ENCODE data around the gene IRF3.
A peak's percentile ranks its signal among the peaks of the same experiment; 100 is the strongest.

The IRF3 gene

DNA sequence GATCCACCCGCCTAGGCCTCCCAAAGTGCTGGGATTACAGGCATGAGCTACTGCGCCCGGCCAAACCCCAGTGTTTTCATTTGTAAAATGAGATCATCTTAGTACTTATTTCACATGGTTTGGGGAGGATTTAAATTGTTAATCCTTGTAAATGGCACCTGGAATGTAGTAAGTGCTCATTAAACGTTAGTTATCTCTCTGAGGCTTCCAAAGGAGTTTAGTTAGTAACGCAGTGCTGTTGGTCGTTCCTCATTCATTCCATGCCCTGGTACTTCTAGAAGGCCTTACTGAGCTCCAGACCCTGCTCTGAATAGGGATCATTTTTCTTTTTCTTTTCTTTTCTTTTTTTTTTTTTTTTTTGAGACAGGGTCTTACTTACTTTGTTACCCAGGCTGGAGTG, 30.5 kb upstream of the IRF3 start:
- no CpG with 5 or more reads among the region's 6 CpGs for WGBS (ENCODE audit: insufficient coverage, insufficient read length)
- H3K27ac ChIP-seq (ENCODE audit: low read length), result no peak overlapping the region
- DNase-seq (ENCODE audit: low read depth, low spot score), result no peak
- no peak overlapping the region for H3K4me3 ChIP-seq (ENCODE audit: low read length)
- H3K9me3 ChIP-seq (ENCODE audit: control insufficient read depth, insufficient read depth, low read length), result no peaks in the 10 kb centered on the region
- H3K27me3 ChIP-seq (ENCODE audit: control insufficient read depth, insufficient read depth, low read length), result no peaks in the 10 kb centered on the region
- H3K36me3 ChIP-seq (ENCODE audit: control insufficient read depth, insufficient read depth, low read length), result peaks cover 10% of the 10 kb centered on the region; the same call in 1 of the 2 replicates
- peaks cover 2% of the 10 kb centered on the region; the same call in 1 of the 2 replicates for H3K4me1 ChIP-seq (ENCODE audit: control insufficient read depth, insufficient read depth, low read length)

DNA sequence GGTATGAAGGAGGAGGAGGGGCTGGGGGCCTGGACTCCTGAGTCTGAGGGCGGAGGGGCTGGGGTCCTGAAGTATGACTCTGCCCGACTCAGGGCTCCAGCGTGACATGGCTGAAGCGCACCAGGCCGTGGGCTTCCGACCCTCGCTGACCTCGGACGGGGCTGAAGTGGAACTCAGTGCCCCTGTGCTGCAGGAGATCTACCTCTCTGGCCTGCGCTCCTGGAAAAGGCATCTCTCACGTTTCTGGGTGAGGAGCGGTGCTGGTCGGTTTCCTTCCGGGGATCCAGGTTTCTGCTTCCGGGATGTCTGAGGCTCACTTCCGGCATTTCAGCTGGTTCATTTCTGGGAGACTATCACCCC, 26.5 kb upstream of the IRF3 start:
- no peaks in the 10 kb centered on the region for H3K9me3 ChIP-seq (ENCODE audit: control insufficient read depth, insufficient read depth, low read length)
- H3K27ac ChIP-seq (ENCODE audit: low read length), result no peak overlapping the region
- peaks cover 5% of the 10 kb centered on the region for H3K4me1 ChIP-seq (ENCODE audit: control insufficient read depth, insufficient read depth, low read length)
- peaks cover 13% of the 10 kb centered on the region for H3K36me3 ChIP-seq (ENCODE audit: control insufficient read depth, insufficient read depth, low read length)
- no peak overlapping the region; the same call in 1 of the 2 replicates for H3K4me3 ChIP-seq (ENCODE audit: low read length)
- H3K27me3 ChIP-seq (ENCODE audit: control insufficient read depth, insufficient read depth, low read length), result no peaks in the 10 kb centered on the region
- no CpG with 5 or more reads among the region's 16 CpGs for WGBS (ENCODE audit: insufficient coverage, insufficient read length)
- DNase-seq (ENCODE audit: low read depth, low spot score), result no peak

DNA sequence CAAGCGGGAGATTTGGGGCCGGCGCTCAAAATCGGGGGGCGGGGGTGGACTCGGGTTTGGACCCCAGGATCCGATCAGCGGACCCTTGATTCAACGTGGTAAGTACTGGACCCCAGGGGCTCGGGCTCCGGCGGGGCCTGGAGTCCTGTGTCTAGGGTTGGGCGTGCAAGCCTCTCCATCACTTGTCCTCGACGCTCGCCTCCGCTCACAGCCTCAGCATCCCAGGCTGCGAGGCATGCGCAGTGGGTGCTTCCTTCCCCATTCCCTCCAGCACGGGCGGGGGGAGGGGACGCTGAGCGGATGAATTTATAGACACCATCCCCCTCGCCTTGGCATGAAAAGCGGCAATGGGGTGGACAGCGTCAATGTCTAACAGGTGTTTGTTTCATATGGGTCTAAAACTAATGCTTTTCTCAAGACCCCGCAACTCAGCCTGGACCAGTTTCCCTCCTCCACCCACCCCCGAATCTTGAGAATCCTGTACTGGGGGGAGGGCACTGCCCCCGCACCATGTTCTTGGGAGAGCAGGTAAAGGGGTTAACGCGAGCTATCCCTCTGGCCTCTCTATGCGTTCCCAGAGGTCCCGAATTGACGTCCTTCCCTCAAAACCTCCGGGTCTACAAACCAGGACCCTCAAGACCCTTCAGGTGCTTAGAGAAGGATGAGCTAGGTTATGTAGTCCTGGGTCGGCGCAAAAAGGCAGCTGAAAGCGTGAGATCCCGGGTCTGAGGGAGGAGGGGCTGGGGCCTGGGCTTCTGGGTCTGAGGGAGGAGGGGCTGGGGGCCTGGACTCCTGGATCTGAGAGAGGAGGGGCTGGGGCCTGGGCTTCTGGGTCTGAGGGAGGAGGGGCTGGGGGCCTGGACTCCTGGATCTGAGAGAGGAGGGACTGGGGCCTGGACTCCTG, 25.8 kb upstream of the IRF3 start:
- no peak overlapping the region for H3K27ac ChIP-seq (ENCODE audit: low read length)
- no peak for DNase-seq (ENCODE audit: low read depth, low spot score)
- H3K4me3 ChIP-seq (ENCODE audit: low read length), result peak overlapping the region; percentile 54; the same call in 1 of the 2 replicates
- H3K36me3 ChIP-seq (ENCODE audit: control insufficient read depth, insufficient read depth, low read length), result peaks cover 10% of the 10 kb centered on the region; the same call in 1 of the 2 replicates
- H3K27me3 ChIP-seq (ENCODE audit: control insufficient read depth, insufficient read depth, low read length), result no peaks in the 10 kb centered on the region
- peaks cover 5% of the 10 kb centered on the region for H3K4me1 ChIP-seq (ENCODE audit: control insufficient read depth, insufficient read depth, low read length)
- no peaks in the 10 kb centered on the region for H3K9me3 ChIP-seq (ENCODE audit: control insufficient read depth, insufficient read depth, low read length)
- WGBS (ENCODE audit: insufficient coverage, insufficient read length), result no CpG with 5 or more reads among the region's 39 CpGs

DNA sequence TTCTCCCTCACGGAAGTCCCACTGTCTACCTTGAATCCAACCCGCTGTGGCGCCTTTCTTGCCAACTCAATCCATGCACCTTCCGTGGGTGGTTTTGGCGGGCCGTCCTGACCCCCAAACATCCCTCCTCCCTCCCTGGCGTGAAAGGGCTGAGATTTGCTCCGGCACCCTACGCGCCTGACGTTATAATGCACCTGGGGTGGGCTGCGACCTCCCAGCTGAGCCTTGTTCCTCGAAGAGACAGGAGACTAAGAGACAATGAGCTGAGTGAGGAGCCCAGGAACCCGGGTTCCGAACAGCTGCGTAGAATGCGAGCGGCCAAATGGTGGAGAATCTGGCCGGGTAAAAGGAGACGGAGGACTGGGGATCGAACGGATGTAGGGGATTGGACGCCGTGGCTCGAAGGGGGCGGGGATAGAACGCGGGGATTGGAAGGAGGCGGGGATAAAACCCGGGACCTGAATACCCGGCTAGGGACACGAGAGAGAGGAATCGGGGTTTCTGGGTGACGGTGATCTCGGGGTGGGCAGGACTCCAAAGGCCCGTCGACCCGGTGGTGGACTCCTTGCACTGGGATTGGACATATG, 25.1 kb upstream of the IRF3 start, which contains the start of gene CPT1C:
Gene CPT1C, plus strand, starts transcription at position 461 of the 587 bp plus-strand sequence. CDS start 1,137 bp downstream, outside the sequence.
- Histone ChIP-seq H3K36me3 (ENCODE audit: control insufficient read depth, insufficient read depth, low read length) (peaks cover 17% of the 10 kb centered on the region), H3K9me3 (ENCODE audit: control insufficient read depth, insufficient read depth, low read length) (no peaks in the 10 kb centered on the region), H3K4me1 (ENCODE audit: control insufficient read depth, insufficient read depth, low read length) (peaks cover 5% of the 10 kb centered on the region), H3K27ac (ENCODE audit: low read length) (no peak within 1 kb of the TSS), H3K4me3 (ENCODE audit: low read length) (peak within 1 kb of the TSS; percentile 54), H3K27me3 (ENCODE audit: control insufficient read depth, insufficient read depth, low read length) (no peaks in the 10 kb centered on the region)
- no CpG with 5 or more reads among the region's 38 CpGs for whole genome bisulfite sequencing (ENCODE audit: insufficient coverage, insufficient read length)
- no peak for DNase-seq (ENCODE audit: low read depth, low spot score)

DNA sequence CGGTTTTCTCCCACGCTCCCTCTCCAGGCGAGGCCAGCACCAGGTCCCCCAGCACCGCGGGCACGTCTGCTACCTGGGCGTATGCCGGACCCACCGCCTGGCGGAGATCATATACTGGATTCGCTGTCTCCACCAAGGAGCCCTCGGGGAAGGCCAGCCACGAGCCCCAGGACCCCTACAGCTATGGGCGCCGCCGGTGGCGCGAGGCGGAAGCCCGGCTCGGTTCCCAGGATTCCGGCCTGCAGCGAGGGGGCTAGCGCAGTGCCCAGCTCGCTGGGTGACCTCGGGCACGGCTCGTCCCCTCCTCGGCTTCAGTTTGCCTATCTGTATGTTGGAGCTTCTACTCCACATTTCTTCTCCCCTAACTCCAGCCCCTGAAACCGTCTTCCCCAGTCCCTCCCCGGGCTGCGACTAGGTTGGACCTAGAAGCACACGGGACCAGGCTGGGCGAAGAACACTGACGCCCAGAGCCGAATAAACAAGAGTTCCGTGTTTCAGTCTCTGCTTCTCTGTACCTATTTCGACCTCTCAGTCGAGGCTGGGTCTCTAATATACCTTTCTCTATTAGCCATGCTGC, 24.5 kb upstream of the IRF3 start:
- Histone ChIP-seq H3K36me3 (ENCODE audit: control insufficient read depth, insufficient read depth, low read length) (peaks cover 21% of the 10 kb centered on the region), H3K27me3 (ENCODE audit: control insufficient read depth, insufficient read depth, low read length) (no peaks in the 10 kb centered on the region), H3K27ac (ENCODE audit: low read length) (no peak overlapping the region), H3K9me3 (ENCODE audit: control insufficient read depth, insufficient read depth, low read length) (no peaks in the 10 kb centered on the region), H3K4me3 (ENCODE audit: low read length) (peak overlapping the region; percentile 54), H3K4me1 (ENCODE audit: control insufficient read depth, insufficient read depth, low read length) (peaks cover 5% of the 10 kb centered on the region)
- WGBS (ENCODE audit: insufficient coverage, insufficient read length), result no CpG with 5 or more reads among the region's 39 CpGs
- DNase-seq (ENCODE audit: low read depth, low spot score), result no peak

DNA sequence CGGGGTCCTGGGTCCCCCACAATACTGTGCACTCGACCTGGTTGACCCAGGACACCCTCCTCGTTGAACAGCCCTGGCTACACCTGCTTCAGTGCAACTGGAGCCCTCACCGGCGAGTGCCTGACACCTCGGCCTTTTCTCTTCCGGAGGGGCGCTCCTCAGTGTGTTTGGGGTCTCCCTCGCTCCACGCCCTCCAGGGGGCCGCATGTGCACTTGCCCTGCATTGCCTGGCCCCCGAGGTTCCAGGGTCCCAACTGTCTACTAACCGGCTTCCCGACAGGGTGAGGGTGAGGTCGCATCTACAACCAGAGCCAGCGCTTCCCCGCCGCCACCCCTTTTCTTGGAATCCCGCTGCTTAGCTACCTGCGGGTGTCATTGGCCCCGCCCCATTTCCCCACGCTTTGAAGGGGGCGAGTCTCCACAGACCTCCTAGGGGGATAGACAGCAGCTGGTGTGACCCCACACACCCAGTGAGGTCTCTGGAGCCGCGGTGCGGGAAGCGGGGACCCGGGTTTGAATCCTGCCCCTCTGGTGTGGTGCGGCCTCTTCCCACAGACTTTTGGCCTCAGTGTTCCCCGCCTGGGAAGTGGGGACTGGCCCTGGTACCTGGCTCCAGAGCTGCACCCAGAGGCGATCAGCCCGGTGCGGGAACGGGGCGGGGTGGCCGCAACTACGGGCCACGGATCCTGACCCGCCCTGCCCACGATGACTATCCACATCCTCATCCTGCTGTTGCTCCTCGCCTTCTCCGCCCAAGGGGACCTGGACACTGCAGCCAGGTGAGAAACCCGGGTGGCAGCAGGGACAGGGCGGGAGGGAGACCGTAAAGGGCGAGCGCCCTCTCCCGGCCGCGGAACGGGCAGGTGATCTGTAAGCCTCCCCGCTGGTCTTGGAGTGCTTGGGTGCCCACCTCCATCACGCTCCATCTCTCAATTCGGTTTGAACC, 23.7 kb upstream of the IRF3 start, which contains the start of gene ADM5:
Gene ADM5, plus strand, starts transcription at position 462 of the 946 bp plus-strand sequence. Its CDS starts 244 bp downstream, at position 706.
- Histone ChIP-seq H3K36me3 (ENCODE audit: control insufficient read depth, insufficient read depth, low read length) (peaks cover 29% of the 10 kb centered on the region), H3K27ac (ENCODE audit: low read length) (no peak within 1 kb of the TSS)

DNA sequence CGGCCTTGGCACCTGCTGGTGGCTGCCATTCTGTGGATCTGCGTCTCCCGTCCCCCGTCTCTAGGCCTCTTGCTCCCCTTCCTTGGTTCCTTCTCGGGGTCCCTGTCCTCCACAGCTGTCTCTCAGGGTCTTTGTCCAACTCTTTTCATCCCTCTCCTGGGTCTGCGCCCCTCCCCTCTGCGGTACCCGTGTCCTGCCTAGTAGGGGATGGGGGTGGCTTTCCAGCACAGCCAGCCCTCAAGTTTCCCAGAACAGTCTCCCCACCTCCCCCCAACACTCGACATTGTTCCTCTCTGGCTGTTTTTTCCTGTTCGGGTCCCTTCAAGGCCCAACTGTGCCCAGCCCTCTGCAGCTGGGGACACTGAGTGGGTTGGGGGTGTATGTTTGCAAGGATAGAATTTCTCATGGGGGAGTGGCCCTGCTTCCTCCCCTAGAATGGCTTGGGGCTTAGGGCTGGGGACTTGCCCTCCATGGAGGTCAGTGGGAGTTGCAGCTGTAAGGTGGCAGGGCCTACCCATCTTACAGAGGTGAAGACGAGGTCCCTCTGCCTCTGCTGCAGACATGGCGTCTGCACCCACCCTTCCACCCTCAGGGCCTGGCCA, 23.0 kb upstream of the IRF3 start:
- Histone ChIP-seq H3K9me3 (ENCODE audit: control insufficient read depth, insufficient read depth, low read length) (no peaks in the 10 kb centered on the region), H3K36me3 (ENCODE audit: control insufficient read depth, insufficient read depth, low read length) (peaks cover 35% of the 10 kb centered on the region), H3K27me3 (ENCODE audit: control insufficient read depth, insufficient read depth, low read length) (no peaks in the 10 kb centered on the region), H3K4me3 (ENCODE audit: low read length) (no peak overlapping the region), H3K27ac (ENCODE audit: low read length) (no peak overlapping the region), H3K4me1 (ENCODE audit: control insufficient read depth, insufficient read depth, low read length) (peaks cover 5% of the 10 kb centered on the region)
- WGBS (ENCODE audit: insufficient coverage, insufficient read length), result no CpG with 5 or more reads among the region's 12 CpGs
- no peak for DNase-seq (ENCODE audit: low read depth, low spot score)

More for the DNA sequence above, 23.7 kb upstream of the IRF3 start, which contains the start of gene ADM5:
- no peaks in the 10 kb centered on the region for H3K27me3 ChIP-seq (ENCODE audit: control insufficient read depth, insufficient read depth, low read length)
- no peaks in the 10 kb centered on the region for H3K9me3 ChIP-seq (ENCODE audit: control insufficient read depth, insufficient read depth, low read length)
- DNase-seq (ENCODE audit: low read depth, low spot score), result no peak
- peaks cover 5% of the 10 kb centered on the region for H3K4me1 ChIP-seq (ENCODE audit: control insufficient read depth, insufficient read depth, low read length)
- no CpG with 5 or more reads among the region's 54 CpGs for WGBS (ENCODE audit: insufficient coverage, insufficient read length)
- peak within 1 kb of the TSS; percentile 54 for H3K4me3 ChIP-seq (ENCODE audit: low read length)

DNA sequence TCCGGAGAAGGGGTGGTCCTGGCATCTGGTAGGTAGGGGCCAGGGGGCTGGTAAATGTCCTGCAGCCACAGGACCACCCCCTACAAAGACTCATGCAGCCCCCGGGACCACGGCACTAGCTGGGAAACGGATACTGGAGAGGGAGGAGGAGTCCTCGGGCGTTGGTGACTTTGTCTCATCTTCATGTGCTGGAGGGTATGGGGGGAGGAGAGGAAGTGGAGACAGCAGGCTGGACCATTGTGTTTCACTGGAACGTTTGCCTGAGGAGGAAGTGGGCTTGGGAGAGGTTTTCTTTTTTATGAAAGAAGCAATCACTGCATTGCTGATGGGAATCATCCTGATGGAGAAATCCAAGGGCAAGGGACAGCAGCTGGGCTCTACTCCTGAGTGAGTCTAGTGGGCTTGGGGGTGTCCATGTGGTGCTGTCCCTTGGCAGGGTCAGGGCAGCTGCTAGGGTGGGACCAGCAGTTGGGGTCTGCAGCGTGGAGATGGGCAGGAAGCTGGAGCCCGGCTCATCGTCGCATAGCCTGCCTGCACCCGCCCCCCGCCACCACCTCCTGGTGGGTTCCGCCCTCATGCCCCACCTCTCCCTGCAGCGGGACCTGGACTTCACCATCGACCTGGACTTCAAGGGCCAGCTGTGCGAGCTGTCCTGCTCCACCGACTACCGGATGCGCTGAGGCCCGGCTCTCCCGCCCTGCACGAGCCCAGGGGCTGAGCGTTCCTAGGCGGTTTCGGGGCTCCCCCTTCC, 22.1 kb upstream of the IRF3 start:
- no peak for DNase-seq (ENCODE audit: low read depth, low spot score)
- H3K9me3 ChIP-seq (ENCODE audit: control insufficient read depth, insufficient read depth, low read length), result no peaks in the 10 kb centered on the region
- H3K27ac ChIP-seq (ENCODE audit: low read length), result no peak overlapping the region
- H3K27me3 ChIP-seq (ENCODE audit: control insufficient read depth, insufficient read depth, low read length), result no peaks in the 10 kb centered on the region
- peaks cover 33% of the 10 kb centered on the region for H3K36me3 ChIP-seq (ENCODE audit: control insufficient read depth, insufficient read depth, low read length)
- no peak overlapping the region for H3K4me3 ChIP-seq (ENCODE audit: low read length)
- WGBS (ENCODE audit: insufficient coverage, insufficient read length), result no CpG with 5 or more reads among the region's 26 CpGs
- H3K4me1 ChIP-seq (ENCODE audit: control insufficient read depth, insufficient read depth, low read length), result peaks cover 5% of the 10 kb centered on the region

DNA sequence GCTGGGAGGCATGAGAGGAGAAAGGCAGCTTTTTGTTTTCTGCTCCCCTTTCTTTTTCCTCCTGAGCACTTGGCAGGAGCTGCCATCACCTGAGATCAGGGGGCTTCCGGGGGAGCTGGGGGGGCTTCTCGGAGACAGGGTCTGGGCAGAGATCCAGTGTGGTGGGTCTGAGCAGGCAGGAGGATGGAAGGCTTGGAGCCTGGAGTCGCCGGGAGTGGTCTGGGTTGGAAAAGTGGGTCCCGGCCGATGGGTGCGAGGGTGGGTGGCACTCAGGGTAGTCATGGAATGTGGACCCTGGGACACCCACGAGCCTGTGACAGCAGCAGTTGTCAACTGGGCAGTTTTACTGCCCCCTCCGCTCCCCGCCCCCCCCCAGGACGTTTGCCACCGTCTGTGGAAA, 21.5 kb upstream of the IRF3 start:
- Histone ChIP-seq H3K4me3 (ENCODE audit: low read length) (no peak overlapping the region), H3K9me3 (ENCODE audit: control insufficient read depth, insufficient read depth, low read length) (no peaks in the 10 kb centered on the region), H3K4me1 (ENCODE audit: control insufficient read depth, insufficient read depth, low read length) (peaks cover 5% of the 10 kb centered on the region), H3K36me3 (ENCODE audit: control insufficient read depth, insufficient read depth, low read length) (peaks cover 38% of the 10 kb centered on the region), H3K27me3 (ENCODE audit: control insufficient read depth, insufficient read depth, low read length) (no peaks in the 10 kb centered on the region), H3K27ac (ENCODE audit: low read length) (no peak overlapping the region)
- WGBS (ENCODE audit: insufficient coverage, insufficient read length), result no CpG with 5 or more reads among the region's 12 CpGs
- no peak for DNase-seq (ENCODE audit: low read depth, low spot score)

All from iPS DF 6.9 (cell line).